Sigmoid colon (tissue), 4 donors: ENCODE data around the gene PLXNA4.

ENCODE experiments used
- POLR2A ChIP-seq, 2 donors: fragments of 450-650 bp; IDR thresholded peaks; one replicate each; pipeline ENCODE4 v1.6.1; 2016; ENCODE audit warnings: antibody characterized with exemption in 2 of 2, mild to moderate bottlenecking in 2 of 2, moderate library complexity in 2 of 2
- POLR2AphosphoS5 ChIP-seq, 4 donors: sonication (generic); formaldehyde crosslinking; IDR thresholded peaks; one replicate each; pipeline ENCODE4 v1.6.1; 2017; ENCODE audit warnings: antibody characterized with exemption in 4 of 4
- TF ChIP-seq, protein P1 (sequence below), 4 experiments: fragments of 450-650 bp in 3 of 4; fragments of 200-600 bp in 1 of 4; IDR thresholded peaks; one replicate each; pipeline ENCODE4 v1.5.1; 2016 to 2019; ENCODE audit warnings: antibody characterized with exemption in 4 of 4, mild to moderate bottlenecking in 3 of 4, moderate library complexity in 2 of 4

GRCh38 chr7:132551439-132551838 lies 24.8 kb downstream of the PLXNA4 start:
- TF ChIP-seq, protein P1, sequence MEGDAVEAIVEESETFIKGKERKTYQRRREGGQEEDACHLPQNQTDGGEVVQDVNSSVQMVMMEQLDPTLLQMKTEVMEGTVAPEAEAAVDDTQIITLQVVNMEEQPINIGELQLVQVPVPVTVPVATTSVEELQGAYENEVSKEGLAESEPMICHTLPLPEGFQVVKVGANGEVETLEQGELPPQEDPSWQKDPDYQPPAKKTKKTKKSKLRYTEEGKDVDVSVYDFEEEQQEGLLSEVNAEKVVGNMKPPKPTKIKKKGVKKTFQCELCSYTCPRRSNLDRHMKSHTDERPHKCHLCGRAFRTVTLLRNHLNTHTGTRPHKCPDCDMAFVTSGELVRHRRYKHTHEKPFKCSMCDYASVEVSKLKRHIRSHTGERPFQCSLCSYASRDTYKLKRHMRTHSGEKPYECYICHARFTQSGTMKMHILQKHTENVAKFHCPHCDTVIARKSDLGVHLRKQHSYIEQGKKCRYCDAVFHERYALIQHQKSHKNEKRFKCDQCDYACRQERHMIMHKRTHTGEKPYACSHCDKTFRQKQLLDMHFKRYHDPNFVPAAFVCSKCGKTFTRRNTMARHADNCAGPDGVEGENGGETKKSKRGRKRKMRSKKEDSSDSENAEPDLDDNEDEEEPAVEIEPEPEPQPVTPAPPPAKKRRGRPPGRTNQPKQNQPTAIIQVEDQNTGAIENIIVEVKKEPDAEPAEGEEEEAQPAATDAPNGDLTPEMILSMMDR (IDR thresholded peaks at IDR 0.05), result no peak
- TF ChIP-seq POLR2AphosphoS5 (IDR thresholded peaks at IDR 0.05) (no peak), POLR2A (IDR thresholded peaks at IDR 0.05) (no peak)
